Stimulated activated CD4-positive, alpha-beta T cell treated with anti-CD3 and anti-CD28 coated beads, Interleukin-1b, Interleukin-23, amount 100 ng/mL, for 1 hour (primary cell): Measurements from ENCODE around the gene IMPDH2.
A peak's percentile ranks its signal among the peaks of the same experiment; 100 is the strongest.

ENCODE experiments used
- DNase-seq, 2 donors: peaks; one replicate each; pipeline ENCODE4 v3.0.0-alpha.2; 2020; ENCODE audit warnings: low read depth in 2 of 2

Gene IMPDH2

GRCh38 chr3:49028673-49029562, at the start of gene IMPDH2:
TSS of gene IMPDH2 (minus strand) at chr3:49029398. CDS start at chr3:49029350, 48 bp downstream.
- peak; percentile 84 to 90 for DNase-seq

GRCh38 chr3:49076646-49077045, 47.4 kb upstream of the IMPDH2 start:
- DNase-seq: no peak

- no peak for DNase-seq
Observed at GRCh38 chr3:49076116-49076515, 46.9 kb upstream of the IMPDH2 start.

GRCh38 chr3:49058011-49058410, 28.8 kb upstream of the IMPDH2 start:
- DNase-seq: no peak

GRCh38 chr3:49057268-49057667, 28.1 kb upstream of the IMPDH2 start:
- no peak for DNase-seq

- no peak for DNase-seq
Observed at GRCh38 chr3:49054344-49054862, 25.2 kb upstream of the IMPDH2 start.

- no peak for DNase-seq
Observed at GRCh38 chr3:49053543-49053942, 24.3 kb upstream of the IMPDH2 start.

GRCh38 chr3:49035281-49035680, 6.1 kb upstream of the IMPDH2 start:
- DNase-seq: no peak

- DNase-seq: no peak
Observed at GRCh38 chr3:49034650-49035049, 5.5 kb upstream of the IMPDH2 start.

GRCh38 chr3:49032646-49033304, 3.6 kb upstream of the IMPDH2 start:
- DNase-seq: no peak

- no peak for DNase-seq
Observed at GRCh38 chr3:49030321-49030720, 1.1 kb upstream of the IMPDH2 start.

GRCh38 chr3:49029563-49029884, 326 bp upstream of the IMPDH2 start:
- no peak for DNase-seq

GRCh38 chr3:49028298-49028672, 913 bp downstream of the IMPDH2 start:
- no peak for DNase-seq

- no peak for DNase-seq
Observed at GRCh38 chr3:49027634-49028033, 1.6 kb downstream of the IMPDH2 start.

GRCh38 chr3:49026536-49026935, 2.7 kb downstream of the IMPDH2 start:
- no peak for DNase-seq

- DNase-seq: no peak
Observed at GRCh38 chr3:49025793-49026520, 3.2 kb downstream of the IMPDH2 start.

- no peak for DNase-seq
Observed at GRCh38 chr3:49025005-49025792, 4.0 kb downstream of the IMPDH2 start.

- DNase-seq: no peak
Observed at GRCh38 chr3:49024449-49024848, 4.7 kb downstream of the IMPDH2 start.

- DNase-seq: no peak
Observed at GRCh38 chr3:49023775-49024174, 5.4 kb downstream of the IMPDH2 start.

- DNase-seq: no peak
Observed at GRCh38 chr3:49022688-49023171, 6.5 kb downstream of the IMPDH2 start.
